ENCODE results near the gene RHBDF2. TPM values are rescaled to one million over a fixed set of nuclear protein-coding genes. Genes with fewer than 3 reads are reported as not detected.

The RHBDF2 gene
- polyA plus RNA-seq, 1 donor (not counting 4 experiments of a cell fraction or from before 2014, with no cell fraction given): 14.9 TPM

DNA sequence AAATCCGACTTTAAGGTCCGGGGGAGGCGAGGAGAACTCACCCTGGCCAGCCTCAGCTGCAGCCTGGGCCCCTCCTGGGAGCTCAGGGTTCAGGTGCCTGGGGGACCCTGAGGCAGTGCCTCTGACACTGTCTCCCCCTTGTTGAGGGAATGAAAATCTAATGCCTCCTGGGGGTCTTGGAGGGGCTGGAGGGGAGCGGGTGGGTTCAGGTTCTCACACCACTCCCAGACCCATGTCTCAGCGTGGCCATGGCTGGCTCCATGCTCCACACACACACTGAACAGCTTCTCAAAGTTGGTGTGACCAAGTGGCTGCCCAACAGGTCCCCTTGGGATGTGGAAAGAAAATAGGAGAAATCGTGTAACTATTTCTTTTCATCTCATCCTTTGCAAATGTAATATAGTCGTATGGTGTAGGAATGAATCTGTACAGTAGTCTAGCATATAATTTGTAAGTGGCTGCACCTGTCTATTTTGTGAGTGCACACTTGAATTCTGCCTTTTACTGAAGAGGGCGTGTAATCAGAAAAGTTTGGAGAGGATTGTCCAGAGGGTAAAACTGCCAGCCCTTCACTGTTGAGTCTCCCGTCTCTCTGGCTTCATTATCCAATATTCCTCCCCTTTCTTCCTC is 37.8 kb upstream of the RHBDF2 start:
- H4K20me1 ChIP-seq (ENCODE audit: control insufficient read depth, extremely low read depth, insufficient read depth, low read length): no peaks in the 10 kb centered on the region
- H3K4me3 ChIP-seq (ENCODE audit: control insufficient read depth in 2 of 3, extremely low read depth in 1 of 3, insufficient read depth in 2 of 3, low read depth in 1 of 3, low read length in 3 of 3): no peak overlapping the region
- H3K36me3 ChIP-seq (ENCODE audit: control insufficient read depth in 2 of 2, extremely low read depth in 1 of 2, insufficient read depth in 2 of 2, low read length in 2 of 2): peaks cover 0 to 2% of the 10 kb centered on the region in 2 experiments
- FAIRE-seq (no peak), DNase-seq (ENCODE audit: low read depth, low spot score) (no peak)
- H3K4me1 ChIP-seq (ENCODE audit: control insufficient read depth, extremely low read depth, insufficient read depth, low read length): peaks cover 24% of the 10 kb centered on the region
- H3K27ac ChIP-seq (ENCODE audit: control insufficient read depth, insufficient read depth, low read length): no peak overlapping the region
- no peaks in the 10 kb centered on the region for H3K9me1 ChIP-seq (ENCODE audit: control insufficient read depth, extremely low read depth, insufficient read depth, low read length)
- no peak overlapping the region for H2AFZ ChIP-seq (ENCODE audit: control insufficient read depth, low read length)
- H3K9ac ChIP-seq (ENCODE audit: control insufficient read depth, extremely low read depth, insufficient read depth, low read length): no peak overlapping the region
- TF ChIP-seq EZH2 (IDR thresholded peaks at IDR 0.05; ENCODE audit: low read length): no peak
- TF ChIP-seq, protein P1, sequence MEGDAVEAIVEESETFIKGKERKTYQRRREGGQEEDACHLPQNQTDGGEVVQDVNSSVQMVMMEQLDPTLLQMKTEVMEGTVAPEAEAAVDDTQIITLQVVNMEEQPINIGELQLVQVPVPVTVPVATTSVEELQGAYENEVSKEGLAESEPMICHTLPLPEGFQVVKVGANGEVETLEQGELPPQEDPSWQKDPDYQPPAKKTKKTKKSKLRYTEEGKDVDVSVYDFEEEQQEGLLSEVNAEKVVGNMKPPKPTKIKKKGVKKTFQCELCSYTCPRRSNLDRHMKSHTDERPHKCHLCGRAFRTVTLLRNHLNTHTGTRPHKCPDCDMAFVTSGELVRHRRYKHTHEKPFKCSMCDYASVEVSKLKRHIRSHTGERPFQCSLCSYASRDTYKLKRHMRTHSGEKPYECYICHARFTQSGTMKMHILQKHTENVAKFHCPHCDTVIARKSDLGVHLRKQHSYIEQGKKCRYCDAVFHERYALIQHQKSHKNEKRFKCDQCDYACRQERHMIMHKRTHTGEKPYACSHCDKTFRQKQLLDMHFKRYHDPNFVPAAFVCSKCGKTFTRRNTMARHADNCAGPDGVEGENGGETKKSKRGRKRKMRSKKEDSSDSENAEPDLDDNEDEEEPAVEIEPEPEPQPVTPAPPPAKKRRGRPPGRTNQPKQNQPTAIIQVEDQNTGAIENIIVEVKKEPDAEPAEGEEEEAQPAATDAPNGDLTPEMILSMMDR (optimal IDR thresholded peaks at IDR 0.05 in 1 of 3, IDR thresholded peaks at IDR 0.05 in 1 of 3, conservative IDR thresholded peaks at IDR 0.05 in 1 of 3; ENCODE audit: extremely low read depth in 1 of 3, insufficient read depth in 2 of 3, low read length in 3 of 3): no peak
- H3K79me2 ChIP-seq (ENCODE audit: control insufficient read depth, insufficient read depth, low read length): no peaks in the 10 kb centered on the region
- H3K9me3 ChIP-seq (ENCODE audit: control insufficient read depth, low read depth, low read length): no peaks in the 10 kb centered on the region
- H3K27me3 ChIP-seq (ENCODE audit: control insufficient read depth, extremely low read depth, insufficient read depth, low read length): peaks cover 42% of the 10 kb centered on the region
- H3K4me2 ChIP-seq (ENCODE audit: control insufficient read depth, extremely low read depth, insufficient read depth, low read depth, low read length): no peak overlapping the region
- dilution Hi-C loops (cut with MboI; ENCODE audit: extremely low pct_ligation_motif_present, low sequenced_read_pairs): no loop called here

DNA sequence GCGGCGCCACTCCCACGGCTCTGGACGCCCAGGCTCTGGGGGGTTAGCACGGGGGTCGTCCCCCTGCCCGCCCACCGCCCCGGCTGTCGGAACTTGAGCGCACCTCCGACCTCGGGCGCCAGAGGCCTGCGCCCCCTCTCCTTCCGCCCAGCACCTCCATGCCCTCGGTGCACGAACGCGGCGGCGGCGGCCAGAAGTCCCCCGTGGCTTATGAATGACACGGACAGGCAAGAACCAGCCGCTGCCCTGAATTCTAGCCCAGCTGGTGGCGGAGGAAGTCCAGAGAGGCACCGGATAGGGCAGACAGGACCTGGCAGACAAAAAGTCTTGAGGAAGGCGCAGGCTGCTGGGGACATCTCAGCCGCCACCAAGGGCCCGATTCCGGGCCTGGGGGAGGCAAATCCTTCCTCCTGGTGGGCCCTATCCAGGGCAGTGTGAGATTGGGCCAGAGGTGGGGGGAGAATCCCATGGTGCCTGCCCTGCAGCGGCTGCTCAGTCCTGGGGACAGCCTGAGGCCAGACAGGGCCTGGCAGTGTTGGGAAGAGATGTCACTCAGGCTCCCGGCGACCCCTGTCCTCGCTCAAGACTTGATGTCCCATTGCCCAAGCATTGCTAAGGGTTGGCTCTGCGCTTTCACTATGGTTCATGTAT is 37.2 kb upstream of the RHBDF2 start:
- Histone ChIP-seq H3K27ac (ENCODE audit: control insufficient read depth, insufficient read depth, low read length) (no peak overlapping the region), H3K4me2 (ENCODE audit: control insufficient read depth, extremely low read depth, insufficient read depth, low read depth, low read length) (no peak overlapping the region), H3K36me3 (ENCODE audit: control insufficient read depth in 2 of 2, extremely low read depth in 1 of 2, insufficient read depth in 2 of 2, low read length in 2 of 2) (peaks cover 0 to under 1% of the 10 kb centered on the region in 2 experiments), H2AFZ (ENCODE audit: control insufficient read depth, low read length) (no peak overlapping the region), H3K9ac (ENCODE audit: control insufficient read depth, extremely low read depth, insufficient read depth, low read length) (no peak overlapping the region), H3K9me3 (ENCODE audit: control insufficient read depth, low read depth, low read length) (no peaks in the 10 kb centered on the region), H3K27me3 (ENCODE audit: control insufficient read depth, extremely low read depth, insufficient read depth, low read length) (peaks cover 35% of the 10 kb centered on the region), H3K79me2 (ENCODE audit: control insufficient read depth, insufficient read depth, low read length) (no peaks in the 10 kb centered on the region), H3K4me1 (ENCODE audit: control insufficient read depth, extremely low read depth, insufficient read depth, low read length) (peaks cover 24% of the 10 kb centered on the region), H3K4me3 (ENCODE audit: control insufficient read depth in 2 of 3, extremely low read depth in 1 of 3, insufficient read depth in 2 of 3, low read depth in 1 of 3, low read length in 3 of 3) (no peak overlapping the region), H4K20me1 (ENCODE audit: control insufficient read depth, extremely low read depth, insufficient read depth, low read length) (no peaks in the 10 kb centered on the region), H3K9me1 (ENCODE audit: control insufficient read depth, extremely low read depth, insufficient read depth, low read length) (no peaks in the 10 kb centered on the region)
- TF ChIP-seq, protein P1 (optimal IDR thresholded peaks at IDR 0.05 in 1 of 3, IDR thresholded peaks at IDR 0.05 in 1 of 3, conservative IDR thresholded peaks at IDR 0.05 in 1 of 3; ENCODE audit: extremely low read depth in 1 of 3, insufficient read depth in 2 of 3, low read length in 3 of 3): no peak
- no peak for TF ChIP-seq EZH2 (IDR thresholded peaks at IDR 0.05; ENCODE audit: low read length)
- DNase-seq (ENCODE audit: low read depth, low spot score) (no peak), FAIRE-seq (no peak)
- dilution Hi-C loops (cut with MboI; ENCODE audit: extremely low pct_ligation_motif_present, low sequenced_read_pairs): no loop called here

Measured in keratinocyte (primary cell).